ENCODE results near the gene RAB17. TPM values are rescaled to one million over a fixed set of nuclear protein-coding genes. Genes with fewer than 3 reads are reported as not detected.

The RAB17 gene
- total and polyA plus RNA-seq, 7 donors, result 0.33 to 48.8 (median 2.8) TPM

DNA sequence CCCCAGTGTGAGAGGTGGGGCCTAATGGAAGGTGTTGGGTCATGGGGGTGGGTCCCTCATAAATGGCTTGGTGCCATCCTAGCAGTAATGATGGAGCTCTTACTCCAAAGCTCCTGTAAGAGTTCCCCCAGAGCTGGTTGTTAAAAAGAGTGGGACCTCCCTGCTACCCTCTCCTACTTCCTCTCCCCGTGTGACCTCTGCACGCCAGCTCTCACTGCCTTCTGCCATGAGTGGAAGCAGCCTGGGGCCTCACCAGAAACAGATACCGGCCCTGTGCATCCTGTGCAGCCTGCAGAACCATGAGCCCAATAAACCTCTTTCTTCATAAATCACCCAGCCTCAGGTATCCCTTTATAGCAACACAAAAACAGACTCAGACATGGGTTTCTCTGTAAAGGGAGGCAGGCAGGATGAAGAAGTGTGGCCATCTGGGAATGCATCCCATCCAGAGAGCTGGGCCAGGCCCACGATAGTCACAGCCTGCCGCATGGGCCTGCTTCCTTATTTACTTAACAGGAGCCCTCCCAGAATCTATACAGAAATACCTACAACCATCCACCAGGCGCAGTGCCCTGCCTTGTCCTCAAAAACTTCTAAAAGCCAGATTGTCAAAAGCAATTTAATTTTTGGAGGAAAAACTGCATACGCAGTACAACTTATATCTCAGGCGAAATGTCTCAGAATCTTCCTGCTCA lies 16.7 kb downstream of the RAB17 start:
- no peaks in the 10 kb centered on the region for H3K36me3 ChIP-seq
- H3K4me3 ChIP-seq, result no peak overlapping the region
- no peak overlapping the region for H3K27ac ChIP-seq
- intact Hi-C loops (cut with DNase I), result loop anchor here (5.0 to 10.0 kb wide), 4 partner anchors 142 to 482 kb away; no protein-coding TSS in a partner anchor
- no peaks in the 10 kb centered on the region for H3K9me3 ChIP-seq
- no peak for DNase-seq
- TF ChIP-seq, protein P1, sequence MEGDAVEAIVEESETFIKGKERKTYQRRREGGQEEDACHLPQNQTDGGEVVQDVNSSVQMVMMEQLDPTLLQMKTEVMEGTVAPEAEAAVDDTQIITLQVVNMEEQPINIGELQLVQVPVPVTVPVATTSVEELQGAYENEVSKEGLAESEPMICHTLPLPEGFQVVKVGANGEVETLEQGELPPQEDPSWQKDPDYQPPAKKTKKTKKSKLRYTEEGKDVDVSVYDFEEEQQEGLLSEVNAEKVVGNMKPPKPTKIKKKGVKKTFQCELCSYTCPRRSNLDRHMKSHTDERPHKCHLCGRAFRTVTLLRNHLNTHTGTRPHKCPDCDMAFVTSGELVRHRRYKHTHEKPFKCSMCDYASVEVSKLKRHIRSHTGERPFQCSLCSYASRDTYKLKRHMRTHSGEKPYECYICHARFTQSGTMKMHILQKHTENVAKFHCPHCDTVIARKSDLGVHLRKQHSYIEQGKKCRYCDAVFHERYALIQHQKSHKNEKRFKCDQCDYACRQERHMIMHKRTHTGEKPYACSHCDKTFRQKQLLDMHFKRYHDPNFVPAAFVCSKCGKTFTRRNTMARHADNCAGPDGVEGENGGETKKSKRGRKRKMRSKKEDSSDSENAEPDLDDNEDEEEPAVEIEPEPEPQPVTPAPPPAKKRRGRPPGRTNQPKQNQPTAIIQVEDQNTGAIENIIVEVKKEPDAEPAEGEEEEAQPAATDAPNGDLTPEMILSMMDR (IDR thresholded peaks at IDR 0.05), result no peak
- TF ChIP-seq EP300 (IDR thresholded peaks at IDR 0.05) (no peak), POLR2A (IDR thresholded peaks at IDR 0.05) (no peak)
- 84 to 89% methylated on average over 8 of the region's 8 CpGs for WGBS, 2 donors
- H3K27me3 ChIP-seq, result no peaks in the 10 kb centered on the region
- peaks cover 0 to 15% (median 11%) of the 10 kb centered on the region in 4 donors for H3K4me1 ChIP-seq

DNA sequence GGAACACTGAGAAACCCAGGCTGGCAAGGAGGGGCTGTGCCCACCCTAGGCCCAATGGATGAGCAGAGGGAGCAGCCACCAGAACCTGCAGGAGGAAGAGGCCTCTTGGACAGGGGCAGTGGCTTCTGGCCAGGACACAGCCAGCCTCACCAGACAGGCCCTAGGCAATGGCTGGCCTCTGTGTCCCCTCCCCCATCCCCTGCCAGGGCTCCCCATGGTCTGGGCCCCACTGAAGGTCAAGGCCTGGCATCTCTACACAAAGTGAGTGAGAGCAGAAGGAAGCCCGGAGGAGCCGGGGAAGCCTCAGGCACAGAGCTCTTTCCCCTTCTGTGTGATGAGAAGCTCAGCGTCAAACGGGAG lies 17.8 kb downstream of the RAB17 start:
- intact Hi-C loops (cut with DNase I), result loop anchor here (1.0 to 10.0 kb wide), 5 partner anchors 60 to 480 kb away; no protein-coding TSS in a partner anchor
- 73 to 82% methylated on average over 4 of the region's 4 CpGs for WGBS, 2 donors
- Histone ChIP-seq H3K27ac (peak overlapping the region in 1 of 4 donors; percentile 40), H3K4me1 (peaks cover 0 to 15% (median 11%) of the 10 kb centered on the region in 4 donors), H3K4me3 (no peak overlapping the region), H3K9me3 (no peaks in the 10 kb centered on the region), H3K27me3 (no peaks in the 10 kb centered on the region), H3K36me3 (no peaks in the 10 kb centered on the region)
- DNase-seq, result no peak
- TF ChIP-seq EP300 (IDR thresholded peaks at IDR 0.05), result no peak
- TF ChIP-seq, protein P1 (IDR thresholded peaks at IDR 0.05), result no peak
- no peak for TF ChIP-seq POLR2AphosphoS5 (IDR thresholded peaks at IDR 0.05)
- no peak for TF ChIP-seq POLR2A (IDR thresholded peaks at IDR 0.05)

DNA sequence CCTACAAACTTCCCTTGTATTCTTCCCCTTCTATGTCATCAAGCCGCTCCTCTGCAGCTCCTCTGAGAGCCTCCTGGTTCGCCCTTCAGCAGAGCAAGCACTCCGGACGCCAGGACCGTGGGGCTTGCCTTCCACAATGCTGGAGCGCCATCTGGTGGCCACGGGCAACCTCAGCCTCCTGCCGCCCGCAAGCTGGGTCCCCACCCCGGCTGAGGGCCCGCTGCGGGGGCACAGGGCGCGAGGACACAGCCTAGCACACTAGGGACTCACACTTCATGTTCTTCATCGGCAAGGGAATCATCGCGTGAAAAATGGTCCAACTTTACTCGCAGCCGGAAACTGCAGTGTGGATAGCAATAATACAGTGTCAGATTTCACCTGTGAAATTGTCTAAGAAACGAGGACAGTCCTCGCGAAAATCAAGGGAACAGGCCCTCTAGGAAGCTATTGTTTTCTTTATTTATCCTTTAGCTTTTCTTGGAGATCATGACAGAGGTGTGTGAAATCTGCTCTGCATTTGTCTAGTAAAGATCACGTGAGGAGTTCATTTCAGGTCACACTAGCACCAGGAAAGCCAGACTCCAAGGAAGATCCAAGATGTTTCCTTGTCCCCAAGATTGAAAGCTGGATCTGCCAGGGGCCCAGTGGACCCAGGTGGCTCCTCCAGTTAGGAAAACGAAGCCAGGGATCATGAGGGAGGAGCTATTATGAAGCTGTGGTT lies 18.4 kb downstream of the RAB17 start:
- Histone ChIP-seq H3K9me3 (no peaks in the 10 kb centered on the region), H3K4me3 (peak overlapping the region in 1 of 4 donors; percentile 29), H3K27me3 (no peaks in the 10 kb centered on the region), H3K27ac (peak overlapping the region in 3 of 4 donors; percentile 16 to 40 (median 19)), H3K36me3 (no peaks in the 10 kb centered on the region), H3K4me1 (peaks cover 0 to 15% (median 11%) of the 10 kb centered on the region in 4 donors)
- DNase-seq, result peak; percentile 96
- TF ChIP-seq POLR2A (IDR thresholded peaks at IDR 0.05) (no peak), EP300 (IDR thresholded peaks at IDR 0.05) (no peak)
- TF ChIP-seq, protein P1 (IDR thresholded peaks at IDR 0.05), result peak; percentile 98 to 100 (median 99)
- 5 to 15% methylated on average over 24 of the region's 24 CpGs for WGBS, 2 donors
- intact Hi-C loops (cut with DNase I), result loop anchor here (1.0 to 10.0 kb wide), 5 partner anchors 60 to 480 kb away; no protein-coding TSS in a partner anchor

DNA sequence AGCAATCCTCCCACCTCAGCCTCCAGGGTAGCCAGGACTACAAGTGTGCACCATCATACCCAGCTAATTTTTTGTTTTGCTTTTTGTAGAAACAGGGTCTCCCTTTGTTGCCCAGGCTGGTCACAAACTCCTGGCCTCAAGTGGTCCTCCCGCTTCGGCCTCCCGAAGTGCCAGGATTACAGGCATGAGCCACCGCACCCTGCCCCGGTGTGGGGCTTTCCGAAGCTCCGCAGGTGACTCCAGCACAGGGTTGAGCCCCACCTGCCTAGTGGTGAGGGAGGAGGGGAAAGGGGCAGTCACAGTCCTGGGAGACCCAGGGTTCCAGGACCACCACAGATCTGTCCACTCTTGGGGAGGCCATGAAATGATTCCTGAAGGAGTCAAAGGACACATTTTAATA lies 19.0 kb downstream of the RAB17 start:
- no peak overlapping the region for H3K27ac ChIP-seq
- H3K9me3 ChIP-seq, result no peaks in the 10 kb centered on the region
- no peak overlapping the region for H3K4me3 ChIP-seq
- TF ChIP-seq, protein P1 (IDR thresholded peaks at IDR 0.05), result no peak
- TF ChIP-seq POLR2A (IDR thresholded peaks at IDR 0.05) (no peak), EP300 (IDR thresholded peaks at IDR 0.05) (no peak), POLR2AphosphoS5 (IDR thresholded peaks at IDR 0.05) (no peak)
- peaks cover 0 to 15% (median 11%) of the 10 kb centered on the region in 4 donors for H3K4me1 ChIP-seq
- WGBS, 2 donors, result 78 to 90% methylated on average over 7 of the region's 7 CpGs
- no peaks in the 10 kb centered on the region for H3K27me3 ChIP-seq
- no peaks in the 10 kb centered on the region for H3K36me3 ChIP-seq
- no peak for DNase-seq
- intact Hi-C loops (cut with DNase I), result loop anchor here (5.0 to 10.0 kb wide), 4 partner anchors 139 to 479 kb away; no protein-coding TSS in a partner anchor
